Measurements from ENCODE around the gene PAOX. TPM values are rescaled to one million over a fixed set of nuclear protein-coding genes. Genes with fewer than 3 reads are reported as not detected.

Gene PAOX
- total RNA-seq, 1 experiment from 2014 or later: 6.7 TPM

GRCh38 chr10:133351408-133352318 lies 27.4 kb upstream of the PAOX start:
- Mint-ChIP-seq H3K27me3 (ENCODE audit: insufficient read depth, unreplicated experiment) (no peaks in the 10 kb centered on the region), H3K36me3 (ENCODE audit: insufficient read depth, unreplicated experiment) (peaks cover 48% of the 10 kb centered on the region), H3K9me3 (ENCODE audit: unreplicated experiment) (no peaks in the 10 kb centered on the region), H3K27ac (ENCODE audit: unreplicated experiment) (peak overlapping the region; percentile 65), H3K4me1 (ENCODE audit: low read depth, unreplicated experiment) (peaks cover 8% of the 10 kb centered on the region), H3K4me3 (ENCODE audit: unreplicated experiment) (peak overlapping the region; percentile 17)
- Histone ChIP-seq H3K4me1 (peaks cover 52% of the 10 kb centered on the region), H3K36me3 (ENCODE audit: control insufficient read depth, insufficient read depth, low read length) (0 out of 2 replicates have a peak, but pooled peaks cover 5% of the 10 kb centered on the region), H3K4me3 (ENCODE audit: low read depth, low read length) (no peak overlapping the region), H3K27me3 (replicated peaks; ENCODE audit: control insufficient read depth, insufficient read depth, low read length) (no peaks in the 10 kb centered on the region), H3K9me3 (no peaks in the 10 kb centered on the region)
- POLR2A ChIA-PET: interaction anchor here (0.6 to 1.0 kb wide), 4 partner anchors 10 to 81 kb away, joined by 4 to 9 read pairs (median 4); partner anchors contain the start of gene PAOX
- CTCF ChIA-PET: interaction anchor here (0.7 kb wide), 1 partner anchor 367 kb away, joined by 4 read pairs; no protein-coding TSS in a partner anchor
- intact Hi-C loops (cut with micrococcal nuclease; ENCODE audit: unreplicated experiment): loop anchor here (2.0 kb wide), 1 partner anchor 23 kb away; no protein-coding TSS in a partner anchor
- BruUV-seq (replicated peaks): no TSS peak
- no peak for DNase-seq
- TF ChIP-seq CTCF (IDR thresholded peaks at IDR 0.05; ENCODE audit: insufficient read depth in 1 of 2, low read depth in 1 of 2, low read length in 1 of 2, severe bottlenecking in 1 of 2, unreplicated experiment in 1 of 2): no peak

- Mint-ChIP-seq H3K27ac (ENCODE audit: unreplicated experiment) (no peak overlapping the region), H3K9me3 (ENCODE audit: unreplicated experiment) (no peaks in the 10 kb centered on the region)
- POLR2A ChIA-PET: interaction anchor here (0.5 kb wide), 1 partner anchor 20 kb away, joined by 5 read pairs; no protein-coding TSS in a partner anchor
Observed at GRCh38 chr10:133353202-133353959, 25.7 kb upstream of the PAOX start.

More at GRCh38 chr10:133353202-133353959, 25.7 kb upstream of the PAOX start:
- Histone ChIP-seq H3K27me3 (replicated peaks; ENCODE audit: control insufficient read depth, insufficient read depth, low read length) (no peaks in the 10 kb centered on the region), H3K9me3 (no peaks in the 10 kb centered on the region), H3K4me1 (peaks cover 41% of the 10 kb centered on the region), H3K36me3 (ENCODE audit: control insufficient read depth, insufficient read depth, low read length) (0 out of 2 replicates have a peak, but pooled peaks cover 5% of the 10 kb centered on the region), H3K4me3 (ENCODE audit: low read depth, low read length) (no peak overlapping the region)
- H3K36me3 Mint-ChIP-seq (ENCODE audit: insufficient read depth, unreplicated experiment): peaks cover 34% of the 10 kb centered on the region
- intact Hi-C loops (cut with micrococcal nuclease; ENCODE audit: unreplicated experiment): no loop called here
- no peak for TF ChIP-seq CTCF (IDR thresholded peaks at IDR 0.05; ENCODE audit: insufficient read depth in 1 of 2, low read depth in 1 of 2, low read length in 1 of 2, severe bottlenecking in 1 of 2, unreplicated experiment in 1 of 2)
- CTCF ChIA-PET: interaction anchor here (0.9 to 1.7 kb wide), 2 partner anchors 24 to 66 kb away, joined by 3 to 11 read pairs; no protein-coding TSS in a partner anchor
- BruUV-seq (replicated peaks): no TSS peak
- no peak for DNase-seq
- peaks cover 8% of the 10 kb centered on the region for H3K4me1 Mint-ChIP-seq (ENCODE audit: low read depth, unreplicated experiment)
- no peaks in the 10 kb centered on the region for H3K27me3 Mint-ChIP-seq (ENCODE audit: insufficient read depth, unreplicated experiment)
- H3K4me3 Mint-ChIP-seq (ENCODE audit: unreplicated experiment): no peak overlapping the region
